Neural progenitor cell (in vitro differentiated cells): ENCODE results near the gene SLC28A3.

Experiments used
- CTCF ChIP-seq: fragments of 200-600 bp; sonication (generic); IDR thresholded peaks from 2 replicates; pipeline ENCODE4 v1.5.1; 2017; ENCODE audit warnings: antibody characterized with exemption, mild to moderate bottlenecking
- EZH2 ChIP-seq: fragments of 200-600 bp; sonication (generic); IDR thresholded peaks from 2 replicates; pipeline ENCODE4 v1.6.1; 2017; ENCODE audit warnings: antibody characterized with exemption, mild to moderate bottlenecking, moderate library complexity

GRCh38 chr9:84386753-84387152 lies 46.2 kb upstream of the SLC28A3 start:
- no peak for TF ChIP-seq CTCF
- TF ChIP-seq EZH2, result no peak
